Medulla oblongata (tissue), 1 donor: ENCODE results near the gene HOGA1.
"Not testable (repeated sequence)": the region's sequence is repeated elsewhere in the genome, so short reads cannot be mapped to it uniquely, and the experiment has no call there.

Experiments
- DNase-seq: peaks from one replicate; pipeline ENCODE4 v3.0.0-alpha.2; 2015; ENCODE audit errors: extremely low spot score

The HOGA1 gene

DNA sequence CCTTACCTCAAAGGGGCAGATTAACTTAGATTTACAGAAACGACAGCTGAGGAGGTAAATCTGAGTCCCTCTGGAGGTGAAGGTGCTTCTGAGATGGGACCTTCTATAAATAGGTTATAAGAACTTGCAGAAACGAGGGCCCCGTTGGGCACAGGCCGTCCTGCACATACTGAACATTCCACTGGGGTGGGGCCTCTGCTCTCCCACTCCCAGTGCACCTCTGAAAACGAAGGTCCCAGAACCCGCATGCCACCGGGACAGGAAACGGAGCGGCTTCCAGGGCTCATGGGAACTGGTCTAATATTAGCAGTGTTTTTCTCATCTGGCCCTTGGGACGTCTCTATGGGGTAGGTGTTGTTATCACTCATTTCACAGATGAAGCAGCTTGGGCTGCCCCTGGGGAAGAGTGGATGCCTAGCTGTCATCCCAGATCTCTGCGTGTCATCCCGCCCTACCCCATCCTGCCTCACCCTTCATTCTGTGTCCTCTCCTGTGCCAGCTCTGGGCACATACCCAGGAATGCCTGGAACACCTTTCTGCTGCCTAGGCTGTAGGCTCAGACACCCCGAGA lies 24.9 kb downstream of the HOGA1 start:
- no peak for DNase-seq

DNA sequence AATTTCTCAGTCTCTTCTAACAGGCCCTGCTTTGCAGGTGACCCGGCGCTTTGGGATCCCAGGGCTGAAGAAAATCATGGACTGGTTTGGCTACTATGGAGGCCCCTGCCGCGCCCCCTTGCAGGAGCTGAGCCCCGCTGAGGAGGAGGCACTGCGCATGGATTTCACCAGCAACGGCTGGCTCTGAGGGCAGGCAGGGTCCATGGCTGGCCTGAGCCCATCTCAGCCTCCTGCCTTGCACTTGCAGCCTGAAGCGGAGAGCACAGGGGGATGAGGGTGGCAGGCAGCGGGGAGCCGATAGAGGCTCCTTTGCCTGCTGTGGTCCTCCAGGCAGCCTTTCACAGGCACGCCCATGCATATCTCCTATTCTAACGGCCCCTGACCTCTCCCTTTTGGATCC lies 27.3 kb downstream of the HOGA1 start:
- DNase-seq = no peak

DNA sequence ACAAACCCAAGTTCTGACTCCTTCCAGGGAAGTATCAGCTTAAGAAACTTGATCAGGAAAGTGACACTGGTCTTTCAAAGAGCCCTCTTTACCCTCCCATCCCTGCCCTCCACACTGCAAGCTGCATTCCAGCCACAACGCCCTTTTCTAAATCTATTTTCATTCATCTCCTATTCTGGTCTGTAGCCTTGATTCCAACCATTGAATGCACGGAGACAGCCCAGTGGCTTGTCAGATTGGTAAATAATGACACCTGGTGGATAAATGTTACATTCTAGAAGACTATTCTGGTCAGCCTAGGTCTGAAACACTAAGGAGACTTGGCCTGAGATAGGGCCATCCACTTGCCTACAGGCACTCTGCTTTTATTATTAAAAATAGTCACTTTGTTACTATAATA lies 28.2 kb downstream of the HOGA1 start:
- DNase-seq = peak; percentile 48

GRCh38 chr10:97618285-97618684 lies 34.1 kb downstream of the HOGA1 start:
- DNase-seq = no peak

- no peak for DNase-seq
These were observed 34.5 kb downstream of the HOGA1 start for GRCh38 chr10:97618733-97619132.

DNA sequence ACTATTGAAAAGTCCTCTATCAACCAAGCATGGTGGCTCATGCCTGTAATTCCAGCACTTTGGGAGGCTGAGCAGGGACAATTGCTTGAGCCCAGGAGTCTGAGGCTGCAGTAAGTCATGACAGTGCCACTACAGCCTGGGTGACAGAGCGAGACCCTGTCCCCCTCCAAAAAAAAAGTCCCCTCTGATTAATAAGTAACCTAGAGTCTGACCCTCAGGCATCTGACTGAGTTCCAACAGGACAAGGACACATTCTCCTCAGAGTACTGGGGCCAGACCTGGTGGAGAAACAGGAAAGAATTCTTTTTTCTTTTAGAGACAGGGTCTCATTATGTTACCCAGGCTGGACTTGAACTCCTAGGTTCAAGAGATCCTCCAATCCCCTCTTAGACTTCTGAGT lies 39.1 kb downstream of the HOGA1 start:
- no peak for DNase-seq

GRCh38 chr10:97627731-97628130 lies 43.5 kb downstream of the HOGA1 start:
- no peak for DNase-seq

GRCh38 chr10:97628228-97628627 lies 44.0 kb downstream of the HOGA1 start:
- no peak for DNase-seq

GRCh38 chr10:97629289-97629688 lies 45.1 kb downstream of the HOGA1 start:
- DNase-seq = no peak

DNA sequence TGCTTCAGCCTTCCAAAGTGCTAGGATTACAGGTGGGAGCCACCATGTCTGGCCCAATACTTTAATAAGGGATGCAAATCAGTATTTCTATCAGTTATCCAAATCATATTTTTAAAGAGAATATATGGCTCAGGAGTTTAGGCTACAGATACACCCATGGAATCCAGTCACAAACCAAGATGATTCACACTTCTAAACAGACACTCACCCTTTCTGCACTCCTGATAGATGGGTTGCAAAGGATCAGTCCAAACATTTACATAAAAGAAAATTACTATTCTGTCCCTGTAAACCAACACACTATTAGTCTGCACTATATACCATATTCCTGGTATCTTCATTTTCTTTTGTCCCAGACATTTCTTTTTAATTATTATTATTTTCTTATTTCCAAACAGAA lies 46.9 kb downstream of the HOGA1 start:
- DNase-seq = no peak

GRCh38 chr10:97632949-97633884 lies 49.0 kb downstream of the HOGA1 start, which contains the start of gene MORN4:
Gene MORN4, minus strand, starts transcription at chr10:97633500. Its CDS starts 13,847 bp downstream, at chr10:97619653.
- peak; percentile 95 for DNase-seq

GRCh38 chr10:97633921-97634320 lies 49.7 kb downstream of the HOGA1 start:
- no peak for DNase-seq

DNA sequence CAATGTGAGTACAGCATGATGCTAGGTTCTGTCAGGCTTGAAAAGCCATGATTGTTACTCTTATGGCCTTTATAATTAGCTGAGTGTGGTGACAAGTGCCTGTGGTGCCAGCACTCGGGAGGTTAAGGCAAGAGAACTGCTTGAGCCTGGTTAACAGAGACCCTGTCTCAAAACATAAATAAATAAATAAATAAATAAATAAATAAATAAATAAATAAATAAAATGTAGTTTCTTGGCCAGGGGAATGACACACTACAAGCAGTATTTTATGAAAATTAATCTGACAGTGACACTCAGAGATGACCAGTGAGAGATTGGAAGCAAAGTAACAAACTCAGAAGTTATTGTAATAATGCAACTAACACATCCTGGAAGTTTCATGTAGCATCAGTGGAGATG lies 51.4 kb downstream of the HOGA1 start:
- no peak for DNase-seq

- not testable (repeated sequence) for DNase-seq
These were observed 54.9 kb downstream of the HOGA1 start for GRCh38 chr10:97639090-97639489.

- peak; percentile 99 for DNase-seq
These were observed 56.1 kb downstream of the HOGA1 start, which contains the start of gene PI4K2A for GRCh38 chr10:97640174-97640867. Gene PI4K2A, plus strand, starts transcription at chr10:97640671. Its CDS starts 72 bp downstream, at chr10:97640743.

- peak; percentile 44 for DNase-seq
These were observed 57.0 kb downstream of the HOGA1 start for GRCh38 chr10:97640868-97641811.

GRCh38 chr10:97642471-97643159 lies 58.4 kb downstream of the HOGA1 start:
- DNase-seq = not testable (repeated sequence)

- no peak for DNase-seq
These were observed 59.3 kb downstream of the HOGA1 start for GRCh38 chr10:97643441-97643985.

DNA sequence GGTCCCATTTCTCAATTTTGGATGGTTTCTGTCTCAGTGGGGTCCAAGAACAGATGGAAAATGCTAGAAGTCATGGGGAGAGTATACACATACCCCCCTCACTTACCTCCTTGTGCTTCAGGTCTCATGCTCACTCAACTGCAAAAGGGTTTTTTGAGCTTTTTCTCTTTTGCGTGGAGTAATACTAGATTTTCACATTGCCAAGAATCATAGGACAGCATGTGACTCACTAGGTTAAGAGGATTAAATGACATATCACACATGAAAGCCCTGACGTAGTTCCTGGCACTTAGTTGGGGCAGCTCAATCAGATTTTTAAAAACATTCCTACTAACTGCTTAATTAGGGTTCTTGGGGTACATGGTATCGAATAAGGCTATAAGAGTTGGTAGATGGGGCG lies 60.7 kb downstream of the HOGA1 start:
- DNase-seq = no peak

- peak; percentile 18 for DNase-seq
These were observed 63.4 kb downstream of the HOGA1 start for GRCh38 chr10:97647556-97647955.
